Heart right ventricle (tissue), 16 donors: ENCODE measurements around the gene NECTIN1. TPM values are rescaled to one million over a fixed set of nuclear protein-coding genes. Genes with fewer than 3 reads are reported as not detected.
A peak's percentile ranks its signal among the peaks of the same experiment; 100 is the strongest.

ENCODE experiments used
- ATAC-seq, 8 donors: fragments of 200-7000 bp; cut with Tn5 transposase; one replicate each; pipeline ENCODE4 v1.9.1; 2020; ENCODE audit warnings: mild to moderate bottlenecking in 8 of 8, moderate library complexity in 8 of 8, moderate number of reproducible peaks in 1 of 8
- DNase-seq, 2 donors: peaks; one replicate each; pipeline ENCODE4 v3.0.0-alpha.2; 2020
- H3K27ac ChIP-seq, 10 donors: fragments of 200-600 bp; sonication (generic) in 2 of 10; one replicate each; pipeline versions ENCODE4 v1.5.0 to v1.8.0; 2020 to 2022; ENCODE audit warnings: mild to moderate bottlenecking in 3 of 10
- H3K27me3 ChIP-seq, 7 donors: fragments of 200-600 bp; one replicate each; pipeline ENCODE4 v1.8.0; 2021 to 2022; ENCODE audit warnings: mild to moderate bottlenecking in 2 of 7
- H3K36me3 ChIP-seq, 9 donors: fragments of 200-600 bp; sonication (generic) in 1 of 9; one replicate each; pipeline versions ENCODE4 v1.5.0 to v1.8.0; 2020 to 2022; ENCODE audit warnings: mild to moderate bottlenecking in 2 of 9
- H3K4me1 ChIP-seq, 9 donors: fragments of 200-600 bp; sonication (generic) in 1 of 9; one replicate each; pipeline versions ENCODE4 v1.5.0 to v1.8.0; 2020 to 2022; ENCODE audit warnings: mild to moderate bottlenecking in 4 of 9
- H3K4me3 ChIP-seq, 10 donors: fragments of 200-600 bp; sonication (generic) in 2 of 10; one replicate each; pipeline versions ENCODE4 v1.5.0 to v1.8.0; 2020 to 2022; ENCODE audit warnings: mild to moderate bottlenecking in 7 of 10, moderate library complexity in 2 of 10
- H3K9me3 ChIP-seq, 11 donors: fragments of 200-600 bp in 10 of 11; sonication (generic) in 2 of 11; one replicate each; pipeline versions ENCODE4 v1.5.0 to v1.8.0; 2013 to 2022; ENCODE audit warnings: mild to moderate bottlenecking in 2 of 11, control low read depth in 1 of 11, moderate library complexity in 1 of 11
- CTCF ChIP-seq, 9 donors: fragments of 200-600 bp; sonication (generic) in 2 of 9; IDR thresholded peaks; one replicate each; pipeline versions ENCODE4 v1.5.0 to v1.8.0; 2021 to 2022; ENCODE audit warnings: antibody characterized with exemption in 9 of 9, mild to moderate bottlenecking in 5 of 9, moderate library complexity in 1 of 9
- WGBS, 2 donors: extraction: QIAGEN DNeasy Blood & Tissue Kit; methylation state at CpG; one replicate each; pipeline ENCODE4 v1.1.7; 2013; ENCODE audit warnings: inconsistent platforms in 1 of 2; 5-methylcytosine and 5-hydroxymethylcytosine counted together
- intact Hi-C, 10 donors: fragments of 100-400 bp; cut with DNase I; formaldehyde crosslinking; loops; one replicate each; pipeline versions ENCODE4 v1.11.1 to v1.14.2; 2022
- polyA plus RNA-seq, 2 donors: library from polyadenylated mRNA; stranded (reverse); fragments of 200-250 nt; gene quantifications; one replicate each; pipeline ENCODE4 v1.2.3, GENCODE V29; 2013
- total RNA-seq, 10 donors: library from RNA; stranded (reverse); fragmentation: NEBNext Ultra II Directional in 3 of 10; extraction: Animal tissue kit (Norgen Biotek cat#: 25700) in 3 of 10; gene quantifications; one replicate each; pipeline versions ENCODE4 v1.2.1 to v1.2.4, GENCODE V29; 2021 to 2023
- donor health status: Arrhythmogenic right ventricular cardiomyopathy.
- donor health status: ischemic (EF 13 %, LVEDD 7.1; RV severe dilation, severe dysfunction).
- donor health status: healthy with polysubstance abuse.
- donor health status: DM: no; HTN: yes; CAD: no.
- donor health status: DM: no; HTN: no; CAD: no.
- donor health status: ischemic (EF 25% LVEDD 6.9; RV normal size, moderate dysfunction).
- donor health status: ischemic (EF 25% LVEDD 5.7; RV mildly dilated, moderate dysfunction).
- donor health status: healthy.
- donor health status: DM: yes; HTN: yes; CAD: no.
- donor health status: Ischemic cardiomyopathy.
- donor health status: ischemic (EF 35%, LVEDD 5.7; RV mildly dilated, moderate dysfunction).
- donor health status: nonischemic (EF 11% LVEDD 7.7; RV severe dilation, severe dysfunction).
- donor health status: DM: yes; HTN: yes; CAD: no.
- donor health status: PGD.
- donor health status: ischemic (EF 29% LVEDD 5.4; RV normal size, mild dysfunction).
- donor health status: nonischemic (EF 23%, LVEDD 6.1; RV moderate dilation, normal function).

The NECTIN1 gene
- total and polyA plus RNA-seq, 12 donors: 4.0 to 22.8 (median 10.4) TPM

- Histone ChIP-seq H3K4me3 (no peak overlapping the region), H3K4me1 (no peaks in the 10 kb centered on the region), H3K9me3 (peaks cover 0 to 13% (median 0%) of the 10 kb centered on the region in 11 donors), H3K36me3 (no peaks in the 10 kb centered on the region), H3K27me3 (no peaks in the 10 kb centered on the region), H3K27ac (no peak overlapping the region)
- DNase-seq (no peak), ATAC-seq (no peak)
- TF ChIP-seq CTCF (IDR thresholded peaks at IDR 0.05): no peak
- intact Hi-C loops: no loop called here
These were observed 43.1 kb upstream of the NECTIN1 start for GRCh38 chr11:119772076-119772475.

DNA sequence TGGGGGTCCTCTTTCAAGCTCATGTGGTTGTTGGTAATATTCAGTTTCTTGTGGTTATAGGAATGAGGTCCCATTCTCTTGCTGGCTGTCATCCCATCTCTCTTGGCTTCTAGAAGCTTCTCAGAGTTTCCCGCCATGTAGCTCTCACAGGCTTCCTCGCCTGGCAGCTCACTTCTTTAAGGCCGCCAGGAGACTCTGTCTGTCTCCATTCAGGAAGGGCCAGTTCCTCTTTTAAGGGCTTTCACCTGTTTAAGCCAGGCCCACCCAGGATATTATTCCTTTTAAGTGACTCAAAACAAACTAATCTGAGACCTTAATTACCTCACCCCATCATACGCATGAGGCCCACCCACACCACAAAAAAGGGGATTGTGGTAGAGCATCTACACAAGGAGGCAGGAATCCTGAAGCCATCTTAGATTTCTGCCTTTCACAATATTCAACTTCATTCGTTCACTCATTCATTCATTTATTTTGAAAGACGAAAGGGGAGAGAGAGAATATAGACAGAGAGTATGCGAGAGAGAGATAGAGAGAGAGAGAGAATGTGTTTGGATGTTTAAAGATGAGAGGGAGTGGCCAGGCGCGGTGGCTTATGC is 42.3 kb upstream of the NECTIN1 start:
- DNase-seq (no peak), ATAC-seq (no peak)
- Histone ChIP-seq H3K36me3 (no peaks in the 10 kb centered on the region), H3K9me3 (peaks cover 0 to 20% (median 0%) of the 10 kb centered on the region in 11 donors), H3K27me3 (no peaks in the 10 kb centered on the region), H3K27ac (no peak overlapping the region), H3K4me3 (no peak overlapping the region), H3K4me1 (no peaks in the 10 kb centered on the region)
- 88 to 94% methylated on average over 9 of the region's 9 CpGs for WGBS, 2 donors
- intact Hi-C loops: no loop called here
- TF ChIP-seq CTCF (IDR thresholded peaks at IDR 0.05): no peak

DNA sequence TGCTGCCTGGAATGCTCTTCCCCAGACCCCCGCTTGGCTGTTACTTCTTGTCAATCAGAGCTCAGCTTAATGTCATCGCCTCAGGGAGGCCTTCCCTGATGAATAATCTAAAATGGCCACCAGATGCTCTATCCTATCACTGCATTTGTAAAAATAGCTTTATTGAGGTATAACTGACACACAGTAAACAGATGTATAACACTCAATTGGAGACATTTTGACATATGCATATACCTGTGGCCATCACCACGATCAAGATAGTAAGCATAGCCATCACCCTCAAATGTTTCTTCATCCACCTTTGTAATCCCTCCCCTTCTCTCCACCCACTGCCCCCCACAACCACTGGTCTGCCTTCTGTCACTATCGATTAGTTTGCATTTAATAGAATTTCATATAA is 36.6 kb upstream of the NECTIN1 start:
- no peak for DNase-seq
- intact Hi-C loops: no loop called here
- no peak overlapping the region for H3K27ac ChIP-seq
- peaks cover 0 to 21% (median 0%) of the 10 kb centered on the region in 11 donors for H3K9me3 ChIP-seq
- ATAC-seq: no peak
- H3K36me3 ChIP-seq: no peaks in the 10 kb centered on the region
- H3K27me3 ChIP-seq: peaks cover 0 to 14% (median 0%) of the 10 kb centered on the region in 7 donors
- H3K4me3 ChIP-seq: no peak overlapping the region
- 77 to 79% methylated on average over 4 of the region's 4 CpGs for WGBS, 2 donors
- H3K4me1 ChIP-seq: peaks cover 0 to 12% (median 5%) of the 10 kb centered on the region in 9 donors
- TF ChIP-seq CTCF (IDR thresholded peaks at IDR 0.05): no peak

DNA sequence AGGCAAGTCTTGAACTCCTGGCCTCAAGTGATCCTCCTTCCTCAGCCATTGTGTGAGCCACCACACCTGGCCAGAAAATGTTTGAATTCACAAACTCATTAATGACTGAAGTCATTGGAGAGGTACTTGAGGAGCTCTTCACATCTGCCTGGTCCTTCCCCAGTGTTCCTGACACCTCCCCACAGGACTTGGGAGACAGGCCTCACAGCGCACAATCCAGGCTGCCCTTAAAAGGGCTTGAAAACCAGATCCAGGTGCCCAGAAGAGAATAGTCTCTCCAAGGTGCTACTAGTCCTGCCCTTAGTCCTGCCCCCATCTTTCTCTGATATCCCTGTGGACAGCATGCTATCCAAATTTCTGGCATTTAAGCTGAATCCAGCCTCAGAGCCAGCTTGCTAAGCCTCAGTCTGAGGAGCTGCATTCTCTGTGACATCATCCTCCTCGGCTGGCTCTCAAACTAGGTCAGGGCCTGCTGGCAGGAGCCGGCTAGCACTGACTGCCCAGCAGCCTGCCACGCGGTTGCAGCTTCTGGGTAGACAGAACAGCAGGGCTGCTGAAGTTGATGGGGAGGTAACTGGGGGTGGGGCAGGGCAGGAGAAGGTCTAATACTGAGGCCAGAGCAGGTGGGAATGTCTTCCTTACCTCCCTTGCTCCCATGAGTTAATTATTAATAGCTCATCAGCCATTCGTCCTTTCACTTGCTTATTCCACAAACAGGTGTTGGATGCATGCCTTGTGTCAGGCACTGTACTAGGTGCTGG is 35.3 kb upstream of the NECTIN1 start:
- peaks cover 0 to 12% (median 5%) of the 10 kb centered on the region in 9 donors for H3K4me1 ChIP-seq
- peak; percentile 89 to 99 (median 94) for ATAC-seq
- peak; percentile 48 to 56 for DNase-seq
- peak overlapping the region in 3 of 10 donors; percentile 23 to 36 (median 31) for H3K27ac ChIP-seq
- peaks cover 0 to 21% (median 0%) of the 10 kb centered on the region in 11 donors for H3K9me3 ChIP-seq
- no peaks in the 10 kb centered on the region for H3K36me3 ChIP-seq
- H3K27me3 ChIP-seq: peaks cover 0 to 14% (median 0%) of the 10 kb centered on the region in 7 donors
- H3K4me3 ChIP-seq: no peak overlapping the region
- no peak for TF ChIP-seq CTCF (IDR thresholded peaks at IDR 0.05)
- intact Hi-C loops: no loop called here
- 27 to 33% methylated on average over 6 of the region's 6 CpGs for WGBS, 2 donors
